Breast epithelium (tissue), 4 donors: ENCODE measurements around the gene PRXL2A. TPM values are rescaled to one million over a fixed set of nuclear protein-coding genes. Genes with fewer than 3 reads are reported as not detected.
A peak's percentile ranks its signal among the peaks of the same experiment; 100 is the strongest.
"Not testable (repeated sequence)": the region's sequence is repeated elsewhere in the genome, so short reads cannot be mapped to it uniquely, and the experiment has no call there.

ENCODE experiments used
- DNase-seq, 2 donors: peaks; one replicate each; pipeline ENCODE4 v3.0.0-alpha.2; 2019; ENCODE audit warnings: low spot score in 2 of 2
- H3K27ac ChIP-seq, 2 donors: fragments of 200-600 bp; sonication (generic) in 1 of 2; one replicate each; pipeline ENCODE4 v1.5.1; 2016 to 2019; ENCODE audit warnings: mild to moderate bottlenecking in 1 of 2
- H3K27me3 ChIP-seq, 2 donors: fragments of 200-600 bp; sonication (generic) in 1 of 2; one replicate each; pipeline versions ENCODE4 v1.5.1 to v1.6.0; 2017 to 2019; ENCODE audit warnings: control low read depth in 1 of 2, mild to moderate bottlenecking in 1 of 2
- H3K36me3 ChIP-seq: fragments of 200-600 bp; one replicate; pipeline ENCODE4 v1.5.1; 2019
- H3K4me1 ChIP-seq, 2 donors: fragments of 200-600 bp; sonication (generic); one replicate each; pipeline ENCODE4 v1.5.1; 2016 to 2019; ENCODE audit warnings: control low read depth in 1 of 2
- H3K4me3 ChIP-seq, 3 donors: fragments of 200-600 bp; sonication (generic); 1 replicate in 2 of 3; 2 replicates in 1 of 3; pipeline ENCODE4 v1.5.1; 2016 to 2019; ENCODE audit warnings: mild to moderate bottlenecking in 3 of 3, moderate library complexity in 2 of 3
- H3K9me3 ChIP-seq, 2 donors: fragments of 200-600 bp; sonication (generic) in 1 of 2; one replicate each; pipeline ENCODE4 v1.5.1; 2016 to 2019; ENCODE audit warnings: control low read depth in 1 of 2
- CTCF ChIP-seq, 3 donors: fragments of 450-650 bp; IDR thresholded peaks; one replicate each; pipeline ENCODE4 v1.5.1; 2016 to 2017; ENCODE audit warnings: antibody characterized with exemption in 3 of 3, mild to moderate bottlenecking in 3 of 3, moderate library complexity in 3 of 3
- POLR2A ChIP-seq: fragments of 450-650 bp; IDR thresholded peaks from one replicate; pipeline ENCODE4 v1.6.1; 2016; ENCODE audit warnings: antibody characterized with exemption, mild to moderate bottlenecking, moderate library complexity
- POLR2AphosphoS5 ChIP-seq, 3 donors: sonication (generic); formaldehyde crosslinking; IDR thresholded peaks; one replicate each; pipeline ENCODE4 v1.6.1; 2017; ENCODE audit warnings: antibody characterized with exemption in 3 of 3
- intact Hi-C: fragments of 100-400 bp; cut with DNase I; formaldehyde crosslinking; loops from one replicate; pipeline ENCODE4 v1.15.1; 2023; ENCODE audit warnings: low total_unique reads
- total RNA-seq, 3 donors: library from RNA; depleted of rRNA; stranded (reverse); fragments of >200 nt; gene quantifications; one replicate each; pipeline ENCODE4 v1.1.0, GENCODE V29; 2016

Gene PRXL2A
- total RNA-seq, 3 donors from 2014 or later = 82.3 to 547 (median 88.4) TPM

GRCh38 chr10:80474941-80475340 is 66.6 kb downstream of the PRXL2A start:
- Histone ChIP-seq H3K9me3 (peaks cover 4 to 11% of the 10 kb centered on the region in 2 donors), H3K36me3 (no peaks in the 10 kb centered on the region), H3K27ac (peak overlapping the region; percentile 57 to 76), H3K4me3 (no peak overlapping the region), H3K4me1 (peaks cover 0 to 10% of the 10 kb centered on the region in 2 donors), H3K27me3 (no peaks in the 10 kb centered on the region)
- intact Hi-C loops = no loop called here
- no peak for DNase-seq
- TF ChIP-seq CTCF (IDR thresholded peaks at IDR 0.05) (no peak), POLR2A (no peak), POLR2AphosphoS5 (IDR thresholded peaks at IDR 0.05) (no peak)

DNA sequence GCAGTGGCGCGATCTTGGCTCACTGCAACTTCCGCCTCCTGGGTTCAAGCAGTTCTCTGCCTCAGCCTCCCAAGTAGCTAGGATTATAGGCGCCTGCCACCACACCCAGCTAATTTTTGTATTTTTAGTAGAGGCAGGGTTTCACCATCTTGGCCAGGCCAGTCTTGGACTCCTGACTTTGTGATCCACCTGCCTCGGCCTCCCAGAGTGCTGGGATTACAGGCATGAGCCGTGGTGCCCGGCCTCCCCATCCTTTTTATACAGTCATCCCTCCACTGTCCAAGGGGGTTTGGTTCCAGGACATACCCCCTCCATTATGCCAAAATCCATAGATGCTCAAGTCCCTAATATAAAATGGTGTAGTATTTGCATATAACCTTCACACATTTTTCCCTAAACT is 67.3 kb downstream of the PRXL2A start:
- intact Hi-C loops, DNase-seq, H3K4me3 ChIP-seq, H3K27me3 ChIP-seq, H3K36me3 ChIP-seq, H3K4me1 ChIP-seq: not testable (repeated sequence)
- Histone ChIP-seq H3K27ac (peak overlapping the region in 1 of 2 donors; percentile 76), H3K9me3 (peaks cover 4 to 11% of the 10 kb centered on the region in 2 donors)

- Histone ChIP-seq H3K27ac (no peak overlapping the region), H3K4me1 (peaks cover 0 to 8% of the 10 kb centered on the region in 2 donors)
- TF ChIP-seq POLR2A = no peak
- no peak for TF ChIP-seq CTCF (IDR thresholded peaks at IDR 0.05)
- no peak for TF ChIP-seq POLR2AphosphoS5 (IDR thresholded peaks at IDR 0.05)
Measured at GRCh38 chr10:80476685-80477084, 68.3 kb downstream of the PRXL2A start.

DNA sequence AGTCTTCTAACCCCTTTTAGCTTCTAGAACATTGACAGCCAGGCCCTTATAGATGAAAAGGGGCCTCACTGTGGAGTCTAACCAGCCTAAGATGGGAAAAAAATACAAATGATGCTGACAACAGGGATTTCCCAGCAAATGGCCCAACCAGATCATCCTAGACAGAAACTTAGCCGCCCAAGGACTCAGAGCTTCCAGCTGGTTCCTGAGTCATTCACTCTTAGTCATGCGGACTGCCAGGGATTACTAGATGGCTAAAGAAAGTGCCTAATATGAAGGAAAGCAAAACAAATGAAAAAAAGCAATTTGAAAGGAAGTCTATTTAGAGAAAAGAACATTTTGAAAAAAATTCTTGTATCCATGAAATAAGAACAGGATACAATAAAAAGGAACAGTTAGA is 69.5 kb downstream of the PRXL2A start:
- H3K4me1 ChIP-seq = peaks cover 0 to 8% of the 10 kb centered on the region in 2 donors
- TF ChIP-seq POLR2AphosphoS5 (IDR thresholded peaks at IDR 0.05) (no peak), CTCF (IDR thresholded peaks at IDR 0.05) (no peak), POLR2A (no peak)
- no peak for DNase-seq
- H3K36me3 ChIP-seq = no peaks in the 10 kb centered on the region
- peaks cover 4 to 11% of the 10 kb centered on the region in 2 donors for H3K9me3 ChIP-seq
- no peaks in the 10 kb centered on the region for H3K27me3 ChIP-seq
- no peak overlapping the region for H3K27ac ChIP-seq
- intact Hi-C loops = no loop called here
- H3K4me3 ChIP-seq = no peak overlapping the region

More at GRCh38 chr10:80476685-80477084, 68.3 kb downstream of the PRXL2A start:
- Histone ChIP-seq H3K9me3 (peaks cover 4 to 11% of the 10 kb centered on the region in 2 donors), H3K36me3 (no peaks in the 10 kb centered on the region), H3K4me3 (no peak overlapping the region), H3K27me3 (no peaks in the 10 kb centered on the region)
- intact Hi-C loops = no loop called here
- no peak for DNase-seq

DNA sequence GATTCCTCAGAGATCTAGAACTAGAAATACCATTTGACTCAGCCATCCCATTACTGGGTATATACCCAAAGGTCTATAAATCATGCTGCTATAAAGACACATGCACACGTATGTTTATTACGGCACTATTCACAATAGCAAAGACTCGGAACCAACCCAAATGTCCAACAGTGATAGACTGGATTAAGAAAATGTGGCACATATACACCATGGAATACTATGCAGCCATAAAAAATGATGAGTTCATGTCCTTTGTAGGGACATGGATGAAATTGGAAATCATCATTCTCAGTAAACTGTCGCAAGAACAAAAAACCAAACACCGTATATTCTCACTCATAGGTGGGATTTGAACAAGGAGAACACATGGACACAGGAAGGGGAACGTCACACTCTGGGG is 72.0 kb downstream of the PRXL2A start:
- H3K27me3 ChIP-seq, H3K36me3 ChIP-seq, DNase-seq, H3K4me1 ChIP-seq, H3K27ac ChIP-seq, H3K4me3 ChIP-seq, intact Hi-C loops: not testable (repeated sequence)
- H3K9me3 ChIP-seq = peaks cover 4 to 11% of the 10 kb centered on the region in 2 donors

- Histone ChIP-seq H3K27ac (no peak overlapping the region), H3K4me3 (no peak overlapping the region), H3K36me3 (no peaks in the 10 kb centered on the region), H3K27me3 (no peaks in the 10 kb centered on the region), H3K4me1 (peaks cover 0 to 6% of the 10 kb centered on the region in 2 donors), H3K9me3 (peaks cover 4 to 11% of the 10 kb centered on the region in 2 donors)
- no peak for DNase-seq
- intact Hi-C loops = no loop called here
- TF ChIP-seq POLR2AphosphoS5 (IDR thresholded peaks at IDR 0.05) = no peak
- TF ChIP-seq CTCF (IDR thresholded peaks at IDR 0.05) = no peak
- no peak for TF ChIP-seq POLR2A
Measured at GRCh38 chr10:80480852-80481251, 72.5 kb downstream of the PRXL2A start.
